Ascending aorta (tissue), 2 donors: ENCODE results near the gene METAP1D. TPM values are rescaled to one million over a fixed set of nuclear protein-coding genes. Genes with fewer than 3 reads are reported as not detected.
"Not testable (repeated sequence)": the region's sequence is repeated elsewhere in the genome, so short reads cannot be mapped to it uniquely, and the experiment has no call there.

ENCODE experiments used
- DNase-seq, 2 donors: peaks; one replicate each; pipeline ENCODE4 v3.0.0-alpha.2; 2019; ENCODE audit warnings: low spot score in 2 of 2
- H3K27ac ChIP-seq, 2 donors: fragments of 200-600 bp; sonication (generic); one replicate each; pipeline ENCODE4 v1.5.1; 2016 to 2017; ENCODE audit warnings: mild to moderate bottlenecking in 1 of 2
- H3K27me3 ChIP-seq: fragments of 200-600 bp; sonication (generic); one replicate; pipeline ENCODE4 v1.5.1; 2017
- H3K36me3 ChIP-seq, 2 donors: fragments of 200-600 bp; sonication (generic); one replicate each; pipeline ENCODE4 v1.5.1; 2016
- H3K4me1 ChIP-seq, 2 donors: fragments of 200-600 bp; sonication (generic); one replicate each; pipeline ENCODE4 v1.5.1; 2016 to 2017; ENCODE audit warnings: mild to moderate bottlenecking in 1 of 2
- H3K4me3 ChIP-seq, 2 donors: fragments of 200-600 bp; sonication (generic); one replicate each; pipeline ENCODE4 v1.5.1; 2016 to 2017; ENCODE audit warnings: mild to moderate bottlenecking in 1 of 2
- H3K9me3 ChIP-seq, 2 donors: fragments of 200-600 bp; sonication (generic); one replicate each; pipeline ENCODE4 v1.5.1; 2016
- CTCF ChIP-seq, 3 experiments: fragments of 200-600 bp in 2 of 3; fragments of 450-650 bp in 1 of 3; sonication (generic) in 2 of 3; IDR thresholded peaks; one replicate each; pipeline ENCODE4 v1.5.1; 2016 to 2019; ENCODE audit warnings: antibody characterized with exemption in 3 of 3, mild to moderate bottlenecking in 1 of 3, moderate library complexity in 1 of 3
- intact Hi-C: fragments of 100-400 bp; cut with DNase I; formaldehyde crosslinking; loops from one replicate; pipeline ENCODE4 v1.15.1; 2023
- total RNA-seq: library from RNA; depleted of rRNA; stranded (reverse); fragments of >200 nt; gene quantifications from one replicate; pipeline ENCODE4 v1.1.0, GENCODE V29; 2016

Gene METAP1D
- total RNA-seq, 1 donor from 2014 or later: not detected

DNA sequence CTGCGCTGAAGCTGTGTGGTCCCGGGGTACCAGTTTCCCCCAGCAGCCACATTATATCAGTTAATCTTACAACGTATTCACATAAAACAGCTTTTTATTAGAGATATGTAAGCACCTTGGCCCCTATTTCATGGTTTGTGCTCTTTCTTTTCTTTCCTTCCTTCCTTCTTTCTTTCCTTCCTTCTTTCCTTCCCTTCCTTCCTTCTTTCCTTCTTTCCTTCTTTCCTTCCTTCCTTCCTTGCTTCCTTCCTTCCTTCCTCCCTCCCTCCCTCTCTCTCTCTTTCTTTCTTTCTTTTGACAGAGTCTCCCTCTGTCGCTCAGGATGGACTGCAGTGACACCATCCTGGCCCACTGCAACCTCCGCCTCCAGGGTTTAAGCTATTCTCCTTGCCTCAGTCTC, 3.7 kb upstream of the METAP1D start:
- TF ChIP-seq CTCF (IDR thresholded peaks at IDR 0.05): no peak
- no peaks in the 10 kb centered on the region for H3K4me1 ChIP-seq
- H3K27me3 ChIP-seq: no peaks in the 10 kb centered on the region
- H3K4me3 ChIP-seq: no peak overlapping the region
- no peaks in the 10 kb centered on the region for H3K36me3 ChIP-seq
- intact Hi-C loops: no loop called here
- DNase-seq: no peak
- no peak overlapping the region for H3K27ac ChIP-seq
- H3K9me3 ChIP-seq: no peaks in the 10 kb centered on the region

DNA sequence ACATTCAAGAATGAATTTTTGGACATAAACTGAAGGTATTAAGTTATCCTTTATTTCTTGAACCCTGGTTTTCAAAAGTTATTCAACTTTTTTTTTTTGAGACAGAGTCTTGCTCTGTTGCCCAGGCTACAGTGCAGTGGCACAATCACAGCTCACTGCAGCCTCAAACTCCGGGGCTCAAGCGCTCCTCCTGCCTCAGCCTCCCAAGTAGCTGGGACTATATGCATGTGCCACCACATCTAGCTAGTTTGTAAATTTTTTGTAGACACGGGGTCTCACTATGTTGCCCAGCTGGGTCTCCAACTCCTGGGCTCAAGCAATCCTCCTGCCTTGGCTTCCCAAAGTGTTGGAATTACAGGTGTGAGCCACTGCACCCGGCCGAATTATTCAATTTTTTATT, 2.7 kb upstream of the METAP1D start:
- H3K27me3 ChIP-seq, DNase-seq, H3K27ac ChIP-seq, H3K36me3 ChIP-seq, H3K4me1 ChIP-seq, intact Hi-C loops, H3K9me3 ChIP-seq, H3K4me3 ChIP-seq: not testable (repeated sequence)

- no peak for DNase-seq
- intact Hi-C loops: loop anchor here (2.0 kb wide), 1 partner anchor 76 kb away; the partner anchor contains the start of gene HAT1
- no peak overlapping the region for H3K27ac ChIP-seq
These were observed 592 bp upstream of the METAP1D start for GRCh38 chr2:171999161-171999560.

DNA sequence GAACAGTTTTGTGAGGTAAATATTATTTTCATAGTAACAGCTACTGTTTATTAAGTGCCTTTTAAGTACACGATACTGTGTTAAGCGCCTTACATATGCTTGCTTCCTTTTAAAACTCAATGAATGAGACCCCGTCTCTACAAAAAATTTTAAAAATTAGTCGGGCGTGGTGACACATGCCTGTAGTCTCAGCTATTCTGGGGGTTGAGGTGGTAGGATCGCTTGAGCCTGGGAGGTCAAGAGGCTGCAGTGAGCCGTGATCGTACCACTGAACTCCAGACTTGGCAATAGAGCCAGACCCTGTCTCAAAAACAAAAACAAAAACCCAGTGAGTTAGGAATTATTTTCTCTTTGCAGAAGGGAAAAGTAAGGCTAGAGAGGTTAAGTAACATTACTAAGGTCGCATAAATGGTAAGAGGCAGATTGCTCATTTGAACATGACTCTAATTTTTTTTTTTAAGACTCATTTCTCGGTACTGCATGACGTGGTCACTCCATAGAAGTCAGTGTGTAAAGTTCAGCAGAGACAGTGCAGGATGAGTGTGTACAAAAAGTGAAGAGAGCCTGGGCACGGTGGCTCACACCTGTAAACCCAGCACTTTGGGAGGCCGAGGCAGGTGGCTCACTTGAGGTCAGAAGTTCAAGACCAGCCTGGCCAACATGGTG, 1.1 kb downstream of the METAP1D start:
- Histone ChIP-seq H3K27ac (no peak overlapping the region), H3K9me3 (no peaks in the 10 kb centered on the region), H3K4me3 (peak overlapping the region; percentile 62 to 78), H3K4me1 (no peaks in the 10 kb centered on the region), H3K36me3 (no peaks in the 10 kb centered on the region), H3K27me3 (no peaks in the 10 kb centered on the region)
- DNase-seq: no peak
- TF ChIP-seq CTCF (IDR thresholded peaks at IDR 0.05): no peak
- intact Hi-C loops: no loop called here

More at GRCh38 chr2:171999161-171999560, 592 bp upstream of the METAP1D start:
- no peaks in the 10 kb centered on the region for H3K36me3 ChIP-seq
- TF ChIP-seq CTCF (IDR thresholded peaks at IDR 0.05): no peak
- no peaks in the 10 kb centered on the region for H3K9me3 ChIP-seq
- peak overlapping the region; percentile 62 to 78 for H3K4me3 ChIP-seq
- H3K4me1 ChIP-seq: no peaks in the 10 kb centered on the region
- H3K27me3 ChIP-seq: no peaks in the 10 kb centered on the region

- TF ChIP-seq CTCF (IDR thresholded peaks at IDR 0.05): no peak
- intact Hi-C loops: no loop called here
- Histone ChIP-seq H3K4me3 (no peak overlapping the region), H3K27me3 (no peaks in the 10 kb centered on the region), H3K27ac (no peak overlapping the region), H3K36me3 (no peaks in the 10 kb centered on the region), H3K4me1 (no peaks in the 10 kb centered on the region), H3K9me3 (no peaks in the 10 kb centered on the region)
- no peak for DNase-seq
These were observed 7.6 kb downstream of the METAP1D start for GRCh38 chr2:172007372-172007771.

DNA sequence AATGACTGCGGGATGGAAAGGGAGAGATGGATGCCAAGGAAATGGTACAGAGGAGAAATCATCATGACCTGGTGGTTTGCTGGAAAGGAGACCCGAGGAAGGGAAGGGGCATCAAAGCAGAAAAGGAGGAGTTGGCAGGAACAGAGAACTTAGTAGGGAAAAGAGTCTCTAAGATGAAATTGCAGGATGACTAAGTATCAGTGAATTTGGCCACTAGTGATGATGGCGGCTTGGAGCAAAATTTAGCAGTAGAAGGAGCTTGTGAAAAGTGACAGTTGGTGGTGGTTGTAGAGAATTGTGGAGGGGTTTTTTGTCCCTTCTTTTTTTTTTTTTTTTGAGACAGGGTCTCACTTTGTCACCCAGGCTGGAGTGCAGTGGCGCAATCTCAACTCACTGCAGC, 10.1 kb downstream of the METAP1D start:
- H3K27me3 ChIP-seq: no peaks in the 10 kb centered on the region
- intact Hi-C loops: no loop called here
- no peaks in the 10 kb centered on the region for H3K36me3 ChIP-seq
- no peak for DNase-seq
- no peak overlapping the region for H3K27ac ChIP-seq
- H3K4me3 ChIP-seq: no peak overlapping the region
- TF ChIP-seq CTCF (IDR thresholded peaks at IDR 0.05): no peak
- H3K9me3 ChIP-seq: no peaks in the 10 kb centered on the region
- H3K4me1 ChIP-seq: no peaks in the 10 kb centered on the region
